Neutrophil (primary cell): Measurements from ENCODE around the gene TALDO1.

ENCODE experiments used
- H3K27ac ChIP-seq: fragments of 200-600 bp; sonication (generic); 2 replicates; pipeline ENCODE4 v1.5.1; 2016; ENCODE audit warnings: mild to moderate bottlenecking, moderate library complexity
- H3K27me3 ChIP-seq: fragments of 200-600 bp; sonication (generic); 2 replicates; pipeline ENCODE4 v1.6.0; 2016; ENCODE audit warnings: mild to moderate bottlenecking
- H3K36me3 ChIP-seq: fragments of 200-600 bp; sonication (generic); 2 replicates; pipeline ENCODE4 v1.5.1; 2017
- H3K4me1 ChIP-seq, 2 experiments: fragments of 200-600 bp in 1 of 2; sonication (generic) in 1 of 2; 1 replicate in 1 of 2; 2 replicates in 1 of 2; pipeline versions ENCODE4 v1.5.1 to v1.6.1; 2013 to 2016; ENCODE audit warnings: low read depth in 1 of 2, low read length in 1 of 2, mild to moderate bottlenecking in 1 of 2, moderate library complexity in 1 of 2; ENCODE audit not compliant: control insufficient read depth in 1 of 2, insufficient read depth in 1 of 2
- H3K4me3 ChIP-seq, 2 experiments: fragments of 200-600 bp in 1 of 2; sonication (generic) in 1 of 2; 1 replicate in 1 of 2; 2 replicates in 1 of 2; pipeline ENCODE4 v1.5.1; 2013 to 2016; ENCODE audit warnings: low read depth in 1 of 2, low read length in 1 of 2, mild to moderate bottlenecking in 1 of 2, moderate library complexity in 1 of 2
- H3K9me3 ChIP-seq: fragments of 200-600 bp; sonication (generic); 2 replicates; pipeline ENCODE4 v1.5.1; 2016
- TF ChIP-seq, protein P1 (sequence below): fragments of 200-600 bp; sonication (generic); IDR thresholded peaks from 2 replicates; pipeline ENCODE4 v1.5.1; 2016; ENCODE audit warnings: antibody characterized with exemption

Gene TALDO1

DNA sequence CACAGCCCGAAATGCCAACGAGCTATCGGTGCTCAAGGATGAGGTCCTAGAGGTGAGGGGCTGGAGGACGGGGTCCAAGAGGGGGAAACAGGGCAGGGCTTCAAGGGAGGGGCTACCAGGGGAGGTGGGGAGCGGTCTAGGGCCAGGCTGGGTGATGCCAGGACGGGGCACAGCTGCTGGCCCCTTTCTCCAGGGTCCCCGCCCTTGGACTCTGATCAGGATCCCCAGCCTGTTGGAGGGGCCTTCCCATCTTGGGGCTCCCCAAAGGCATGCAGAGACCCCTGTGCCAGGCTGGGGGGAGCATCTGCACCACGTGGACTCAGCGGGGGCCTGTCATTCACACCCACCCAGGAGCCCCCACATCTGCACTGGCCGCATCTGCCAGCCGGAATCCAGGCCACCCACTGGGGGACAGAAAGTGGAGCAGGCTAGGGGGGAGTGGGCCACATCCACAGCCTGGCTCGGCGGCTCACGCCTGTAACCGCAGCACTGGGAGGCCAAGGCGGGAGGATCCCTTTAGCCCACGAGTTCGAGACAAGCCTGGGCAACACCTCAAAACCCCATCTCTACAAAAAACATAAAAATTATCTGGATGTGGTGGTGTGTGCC, 22.4 kb upstream of the TALDO1 start:
- Histone ChIP-seq H3K27ac (no peak overlapping the region), H3K4me3 (no peak overlapping the region), H3K9me3 (no peaks in the 10 kb centered on the region), H3K27me3 (peaks cover 58% of the 10 kb centered on the region), H3K36me3 (no peaks in the 10 kb centered on the region), H3K4me1 (peaks cover 66 to 77% of the 10 kb centered on the region in 2 experiments)
- TF ChIP-seq, protein P1, sequence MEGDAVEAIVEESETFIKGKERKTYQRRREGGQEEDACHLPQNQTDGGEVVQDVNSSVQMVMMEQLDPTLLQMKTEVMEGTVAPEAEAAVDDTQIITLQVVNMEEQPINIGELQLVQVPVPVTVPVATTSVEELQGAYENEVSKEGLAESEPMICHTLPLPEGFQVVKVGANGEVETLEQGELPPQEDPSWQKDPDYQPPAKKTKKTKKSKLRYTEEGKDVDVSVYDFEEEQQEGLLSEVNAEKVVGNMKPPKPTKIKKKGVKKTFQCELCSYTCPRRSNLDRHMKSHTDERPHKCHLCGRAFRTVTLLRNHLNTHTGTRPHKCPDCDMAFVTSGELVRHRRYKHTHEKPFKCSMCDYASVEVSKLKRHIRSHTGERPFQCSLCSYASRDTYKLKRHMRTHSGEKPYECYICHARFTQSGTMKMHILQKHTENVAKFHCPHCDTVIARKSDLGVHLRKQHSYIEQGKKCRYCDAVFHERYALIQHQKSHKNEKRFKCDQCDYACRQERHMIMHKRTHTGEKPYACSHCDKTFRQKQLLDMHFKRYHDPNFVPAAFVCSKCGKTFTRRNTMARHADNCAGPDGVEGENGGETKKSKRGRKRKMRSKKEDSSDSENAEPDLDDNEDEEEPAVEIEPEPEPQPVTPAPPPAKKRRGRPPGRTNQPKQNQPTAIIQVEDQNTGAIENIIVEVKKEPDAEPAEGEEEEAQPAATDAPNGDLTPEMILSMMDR, result no peak

DNA sequence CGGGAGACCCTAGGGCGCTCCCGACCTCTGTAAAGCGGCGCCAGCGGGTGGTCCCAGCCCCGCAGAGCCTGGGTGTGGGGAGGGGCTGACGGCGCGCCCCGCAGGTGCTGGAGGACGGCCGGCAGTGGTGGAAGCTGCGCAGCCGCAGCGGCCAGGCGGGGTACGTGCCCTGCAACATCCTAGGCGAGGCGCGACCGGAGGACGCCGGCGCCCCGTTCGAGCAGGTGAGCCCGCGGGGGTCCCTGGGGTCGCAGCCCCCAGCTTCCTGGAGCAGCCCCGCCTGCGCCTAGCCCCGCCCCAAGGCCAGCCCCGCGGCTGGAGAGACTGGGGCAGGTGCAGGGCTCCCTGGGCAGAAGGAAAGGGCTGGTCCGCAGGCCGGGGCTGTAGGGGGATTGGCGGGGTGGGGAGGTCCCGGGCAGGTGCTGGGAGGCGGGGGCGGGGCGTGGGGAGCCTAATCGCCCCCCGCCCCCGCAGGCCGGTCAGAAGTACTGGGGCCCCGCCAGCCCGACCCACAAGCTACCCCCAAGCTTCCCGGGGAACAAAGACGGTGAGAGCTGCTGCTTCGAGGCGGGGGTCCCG, 21.6 kb upstream of the TALDO1 start:
- Histone ChIP-seq H3K27ac (peak overlapping the region; percentile 69), H3K4me3 (peak overlapping the region in 1 of 2 experiments; percentile 73), H3K27me3 (peaks cover 50% of the 10 kb centered on the region), H3K9me3 (no peaks in the 10 kb centered on the region), H3K36me3 (no peaks in the 10 kb centered on the region), H3K4me1 (peaks cover 67 to 80% of the 10 kb centered on the region in 2 experiments)
- TF ChIP-seq, protein P1, result no peak

DNA sequence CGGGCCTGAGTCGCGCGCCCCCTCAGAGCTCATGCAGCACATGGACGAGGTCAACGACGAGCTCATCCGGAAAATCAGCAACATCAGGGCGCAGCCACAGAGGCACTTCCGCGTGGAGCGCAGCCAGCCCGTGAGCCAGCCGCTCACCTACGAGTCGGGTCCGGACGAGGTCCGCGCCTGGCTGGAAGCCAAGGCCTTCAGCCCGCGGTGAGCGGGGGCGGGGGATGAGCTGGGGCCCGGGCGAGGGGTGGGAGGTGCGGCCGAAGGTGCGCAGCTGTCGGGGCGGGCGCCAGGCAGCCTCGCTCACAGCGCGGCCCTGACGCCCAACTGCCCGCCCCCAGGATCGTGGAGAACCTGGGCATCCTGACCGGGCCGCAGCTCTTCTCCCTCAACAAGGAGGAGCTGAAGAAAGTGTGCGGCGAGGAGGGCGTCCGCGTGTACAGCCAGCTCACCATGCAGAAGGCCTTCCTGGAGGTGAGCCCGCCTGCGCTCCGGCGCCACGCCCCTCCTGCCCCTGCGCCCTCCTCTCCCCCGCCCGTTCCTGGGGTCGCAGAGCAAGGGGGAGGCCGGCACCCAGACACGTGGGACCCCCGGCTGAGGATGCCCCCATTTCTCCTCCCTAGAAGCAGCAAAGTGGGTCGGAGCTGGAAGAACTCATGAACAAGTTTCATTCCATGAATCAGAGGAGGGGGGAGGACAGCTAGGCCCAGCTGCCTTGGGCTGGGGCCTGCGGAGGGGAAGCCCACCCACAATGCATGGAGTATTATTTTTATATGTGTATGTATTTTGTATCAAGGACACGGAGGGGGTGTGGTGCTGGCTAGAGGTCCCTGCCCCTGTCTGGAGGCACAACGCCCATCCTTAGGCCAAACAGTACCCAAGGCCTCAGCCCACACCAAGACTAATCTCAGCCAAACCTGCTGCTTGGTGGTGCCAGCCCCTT, 20.7 kb upstream of the TALDO1 start:
- Histone ChIP-seq H3K9me3 (no peaks in the 10 kb centered on the region), H3K36me3 (no peaks in the 10 kb centered on the region), H3K4me3 (peak overlapping the region; percentile 47 to 73), H3K27ac (peak overlapping the region; percentile 69), H3K4me1 (peaks cover 61 to 72% of the 10 kb centered on the region in 2 experiments), H3K27me3 (peaks cover 42% of the 10 kb centered on the region)
- TF ChIP-seq, protein P1, result peak; percentile 20

DNA sequence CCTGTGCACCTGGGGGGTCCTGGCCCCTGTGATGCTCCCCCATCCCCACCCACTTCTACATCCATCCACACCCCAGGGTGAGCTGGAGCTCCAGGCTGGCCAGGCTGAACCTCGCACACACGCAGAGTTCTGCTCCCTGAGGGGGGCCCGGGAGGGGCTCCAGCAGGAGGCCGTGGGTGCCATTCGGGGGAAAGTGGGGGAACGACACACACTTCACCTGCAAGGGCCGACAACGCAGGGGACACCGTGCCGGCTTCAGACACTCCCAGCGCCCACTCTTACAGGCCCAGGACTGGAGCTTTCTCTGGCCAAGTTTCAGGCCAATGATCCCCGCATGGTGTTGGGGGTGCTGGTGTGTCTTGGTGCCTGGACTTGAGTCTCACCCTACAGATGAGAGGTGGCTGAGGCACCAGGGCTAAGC, 20.0 kb upstream of the TALDO1 start:
- Histone ChIP-seq H3K27me3 (peaks cover 34% of the 10 kb centered on the region), H3K27ac (no peak overlapping the region), H3K9me3 (no peaks in the 10 kb centered on the region), H3K4me3 (peak overlapping the region in 1 of 2 experiments; percentile 55), H3K4me1 (peaks cover 53 to 64% of the 10 kb centered on the region in 2 experiments), H3K36me3 (no peaks in the 10 kb centered on the region)
- TF ChIP-seq, protein P1, result no peak

DNA sequence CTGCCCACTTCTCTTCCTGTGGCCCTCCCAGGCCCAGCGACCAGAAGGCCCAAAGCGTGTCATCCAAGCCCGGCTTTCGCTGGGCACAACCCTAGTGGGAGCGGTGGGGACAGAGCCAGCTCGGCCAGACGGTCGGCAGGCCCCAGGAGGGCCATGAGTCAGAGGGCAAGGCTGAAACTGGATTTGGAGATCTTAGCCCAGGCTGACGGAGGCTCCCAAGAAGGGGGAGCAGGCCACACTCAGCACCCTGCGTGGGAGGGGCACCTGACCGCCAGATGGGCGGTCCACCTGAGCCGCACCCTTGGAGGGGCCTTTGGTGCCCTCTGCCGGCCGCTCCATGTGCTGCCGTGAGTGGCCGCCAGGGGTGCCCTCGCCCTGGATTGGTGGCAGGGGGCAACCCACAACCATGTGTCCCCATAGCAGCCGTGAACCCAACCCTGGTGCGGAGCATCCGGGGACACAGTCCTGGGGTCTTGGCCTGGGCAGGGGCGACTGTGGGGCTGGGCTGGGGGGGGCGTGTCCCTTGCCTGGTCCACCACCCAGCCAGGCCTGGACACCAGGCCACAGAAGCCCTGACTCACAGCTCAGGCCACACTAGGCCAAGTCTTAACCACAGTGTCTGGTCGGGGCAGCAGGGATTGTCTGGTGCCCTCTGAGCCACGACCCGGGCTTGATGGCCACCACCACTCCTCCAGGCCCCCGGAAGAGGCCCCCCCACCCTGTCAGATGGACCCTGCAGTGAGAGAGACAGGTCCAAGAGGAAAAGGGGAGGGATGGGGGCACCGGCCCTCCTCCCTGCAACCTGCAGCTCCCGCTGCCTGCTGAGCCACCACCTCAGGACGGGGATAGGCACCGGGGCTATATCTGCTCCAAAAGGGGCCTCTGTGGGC, 19.2 kb upstream of the TALDO1 start:
- peaks cover 51 to 58% of the 10 kb centered on the region in 2 experiments for H3K4me1 ChIP-seq

More for the DNA sequence above, 19.2 kb upstream of the TALDO1 start:
- Histone ChIP-seq H3K9me3 (no peaks in the 10 kb centered on the region), H3K27me3 (peaks cover 26% of the 10 kb centered on the region), H3K36me3 (no peaks in the 10 kb centered on the region), H3K27ac (peak overlapping the region; percentile 88), H3K4me3 (peak overlapping the region; percentile 33 to 55)
- TF ChIP-seq, protein P1, result peak; percentile 99
